PC-9 (cell line): ENCODE data around the gene SLC25A44. TPM values are rescaled to one million over a fixed set of nuclear protein-coding genes. Genes with fewer than 3 reads are reported as not detected.

Experiments
- BruUV-seq: library from RNA; stranded (reverse); fragments of 400-500 nt; replicated peaks from 2 replicates; lab custom pipeline; 2021; lab: Mats Ljungman, UMichigan
- CTCF ChIA-PET: fragments of 300-600 bp; sonication (Branson Sonifier 250); formaldehyde crosslinking; loops from one replicate; lab custom pipeline; 2022; ENCODE audit warnings: antibody characterized with exemption; lab: Charles Lee
- POLR2A ChIA-PET: fragments of 300-600 bp; sonication (Branson Sonifier 250); formaldehyde crosslinking; loops from one replicate; lab custom pipeline; 2022; ENCODE audit warnings: antibody characterized with exemption; ENCODE audit not compliant: unreplicated experiment; lab: Charles Lee
- DNase-seq, 2 experiments: peaks; one replicate each; pipeline versions ENCODE4 v3.0.0 to v3.0.0-alpha.2; 2015 to 2022; ENCODE audit warnings: mixed read lengths in 1 of 2
- H2AFZ ChIP-seq: fragments of 200-600 bp; sonication (generic); 2 replicates; pipeline ENCODE4 v1.8.1; 2017; ENCODE audit warnings: antibody characterized with exemption
- H3F3A ChIP-seq: fragments of 200-600 bp; sonication (generic); 2 replicates; pipeline ENCODE4 v1.8.1; 2017; ENCODE audit warnings: antibody characterized with exemption, mild to moderate bottlenecking, low read depth; ENCODE audit not compliant: insufficient read depth
- H3K27ac ChIP-seq: fragments of 200-600 bp; sonication (generic); 2 replicates; pipeline ENCODE4 v1.6.1; 2016; ENCODE audit warnings: mixed run types
- H3K27me3 ChIP-seq: fragments of 200-600 bp; sonication (generic); 2 replicates; pipeline ENCODE4 v1.6.1; 2016; ENCODE audit warnings: low read depth, mixed run types; ENCODE audit not compliant: insufficient read depth
- H3K36me3 ChIP-seq: fragments of 200-600 bp; sonication (generic); 2 replicates; pipeline ENCODE4 v1.6.1; 2016; ENCODE audit warnings: low read depth, mixed run types
- H3K4me1 ChIP-seq: fragments of 200-600 bp; sonication (generic); replicated peaks from 2 replicates; pipeline ENCODE4 v1.6.1; 2016; ENCODE audit warnings: mixed run types; ENCODE audit not compliant: insufficient read depth
- H3K4me2 ChIP-seq: fragments of 200-600 bp; sonication (generic); 2 replicates; pipeline ENCODE4 v1.6.1; 2017; ENCODE audit warnings: mixed run types
- H3K4me3 ChIP-seq: fragments of 200-600 bp; sonication (generic); 2 replicates; pipeline ENCODE4 v1.6.1; 2016; ENCODE audit warnings: mixed run types
- H3K79me2 ChIP-seq: fragments of 200-600 bp; sonication (generic); 2 replicates; pipeline ENCODE4 v1.6.1; 2017; ENCODE audit warnings: low read depth, mixed run types
- H3K9me2 ChIP-seq: fragments of 200-600 bp; sonication (generic); 2 replicates; pipeline ENCODE4 v1.8.1; 2017; ENCODE audit warnings: mild to moderate bottlenecking; ENCODE audit not compliant: insufficient read depth
- H3K9me3 ChIP-seq: fragments of 200-600 bp; sonication (generic); 2 replicates; pipeline ENCODE4 v1.8.1; 2016; ENCODE audit warnings: low read depth; ENCODE audit not compliant: insufficient read depth
- H4K20me1 ChIP-seq: fragments of 200-600 bp; sonication (generic); 2 replicates; pipeline ENCODE4 v1.8.1; 2017; ENCODE audit not compliant: insufficient read depth
- EZH2 ChIP-seq: fragments of 200-600 bp; sonication (generic); IDR thresholded peaks from 2 replicates; pipeline ENCODE4 v1.8.0; 2017; ENCODE audit warnings: antibody characterized with exemption, low read depth
- intact Hi-C: fragments of 100-400 bp; cut with micrococcal nuclease; formaldehyde crosslinking; loops from one replicate; pipeline ENCODE4 v1.10.0; 2022; ENCODE audit not compliant: unreplicated experiment
- total RNA-seq: library from RNA; stranded (reverse); gene quantifications from 2 replicates; pipeline ENCODE4 v1.2.3, GENCODE V29; 2021
- TF ChIP-seq, protein P1 (sequence below): fragments of 200-600 bp; sonication (generic); conservative IDR thresholded peaks from 2 replicates; pipeline ENCODE4 v1.6.1; 2017; ENCODE audit warnings: mixed run types, antibody characterized with exemption, mild to moderate bottlenecking, moderate library complexity

Gene SLC25A44
- total RNA-seq, 1 experiment from 2014 or later, result 20.2 TPM

GRCh38 chr1:156194300-156194652 lies 372 bp downstream of the SLC25A44 start:
- peak overlapping the region; percentile 88 for H2AFZ ChIP-seq
- H3K4me2 ChIP-seq, result peak overlapping the region; percentile 80
- TSS peak; percentile 59 for BruUV-seq
- TF ChIP-seq, protein P1, sequence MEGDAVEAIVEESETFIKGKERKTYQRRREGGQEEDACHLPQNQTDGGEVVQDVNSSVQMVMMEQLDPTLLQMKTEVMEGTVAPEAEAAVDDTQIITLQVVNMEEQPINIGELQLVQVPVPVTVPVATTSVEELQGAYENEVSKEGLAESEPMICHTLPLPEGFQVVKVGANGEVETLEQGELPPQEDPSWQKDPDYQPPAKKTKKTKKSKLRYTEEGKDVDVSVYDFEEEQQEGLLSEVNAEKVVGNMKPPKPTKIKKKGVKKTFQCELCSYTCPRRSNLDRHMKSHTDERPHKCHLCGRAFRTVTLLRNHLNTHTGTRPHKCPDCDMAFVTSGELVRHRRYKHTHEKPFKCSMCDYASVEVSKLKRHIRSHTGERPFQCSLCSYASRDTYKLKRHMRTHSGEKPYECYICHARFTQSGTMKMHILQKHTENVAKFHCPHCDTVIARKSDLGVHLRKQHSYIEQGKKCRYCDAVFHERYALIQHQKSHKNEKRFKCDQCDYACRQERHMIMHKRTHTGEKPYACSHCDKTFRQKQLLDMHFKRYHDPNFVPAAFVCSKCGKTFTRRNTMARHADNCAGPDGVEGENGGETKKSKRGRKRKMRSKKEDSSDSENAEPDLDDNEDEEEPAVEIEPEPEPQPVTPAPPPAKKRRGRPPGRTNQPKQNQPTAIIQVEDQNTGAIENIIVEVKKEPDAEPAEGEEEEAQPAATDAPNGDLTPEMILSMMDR, result no peak
- TF ChIP-seq EZH2, result no peak
- CTCF ChIA-PET, result no interaction called here
- H3K79me2 ChIP-seq, result peaks cover 42% of the 10 kb centered on the region
- H3K4me3 ChIP-seq, result peak overlapping the region; percentile 95
- H3F3A ChIP-seq, result no peaks in the 10 kb centered on the region; the same call in 1 of the 2 replicates
- no peaks in the 10 kb centered on the region for H3K9me2 ChIP-seq
- intact Hi-C loops, result no loop called here
- no peak for DNase-seq
- H3K27me3 ChIP-seq, result no peaks in the 10 kb centered on the region
- POLR2A ChIA-PET, result interaction anchor here (0.6 to 1.7 kb wide), 5 partner anchors 19 to 90 kb away, joined by 3 to 17 read pairs (median 4); partner anchors contain the start of gene PMF1
- H3K27ac ChIP-seq, result no peak overlapping the region
- peaks cover 12% of the 10 kb centered on the region for H3K4me1 ChIP-seq
- no peaks in the 10 kb centered on the region for H3K9me3 ChIP-seq
- no peaks in the 10 kb centered on the region; the same call in 1 of the 2 replicates for H4K20me1 ChIP-seq
- H3K36me3 ChIP-seq, result no peaks in the 10 kb centered on the region

GRCh38 chr1:156195853-156196252 lies 1.9 kb downstream of the SLC25A44 start:
- no TSS peak for BruUV-seq
- no peak overlapping the region for H2AFZ ChIP-seq
- no peaks in the 10 kb centered on the region for H3K9me3 ChIP-seq
- H3K4me1 ChIP-seq, result peaks cover 12% of the 10 kb centered on the region
- no peaks in the 10 kb centered on the region for H3K9me2 ChIP-seq
- no peaks in the 10 kb centered on the region; the same call in 1 of the 2 replicates for H3F3A ChIP-seq
- H3K4me2 ChIP-seq, result no peak overlapping the region
- peaks cover 42% of the 10 kb centered on the region for H3K79me2 ChIP-seq
- H3K36me3 ChIP-seq, result no peaks in the 10 kb centered on the region
- CTCF ChIA-PET, result no interaction called here
- no peak for DNase-seq
- H4K20me1 ChIP-seq, result no peaks in the 10 kb centered on the region; the same call in 1 of the 2 replicates
- intact Hi-C loops, result no loop called here
- H3K27me3 ChIP-seq, result no peaks in the 10 kb centered on the region
- POLR2A ChIA-PET, result no interaction called here
- no peak overlapping the region for H3K4me3 ChIP-seq
- H3K27ac ChIP-seq, result no peak overlapping the region
- TF ChIP-seq, protein P1, result no peak
- TF ChIP-seq EZH2, result no peak

GRCh38 chr1:156196445-156196844 lies 2.5 kb downstream of the SLC25A44 start:
- POLR2A ChIA-PET, result no interaction called here
- intact Hi-C loops, result no loop called here

More at GRCh38 chr1:156196445-156196844, 2.5 kb downstream of the SLC25A44 start:
- H3K4me1 ChIP-seq, result peaks cover 12% of the 10 kb centered on the region
- H3K4me2 ChIP-seq, result no peak overlapping the region
- CTCF ChIA-PET, result no interaction called here
- H3K9me3 ChIP-seq, result no peaks in the 10 kb centered on the region
- H2AFZ ChIP-seq, result no peak overlapping the region
- no peak overlapping the region for H3K27ac ChIP-seq
- H3F3A ChIP-seq, result no peaks in the 10 kb centered on the region; the same call in 1 of the 2 replicates
- H3K36me3 ChIP-seq, result no peaks in the 10 kb centered on the region
- no peaks in the 10 kb centered on the region for H3K27me3 ChIP-seq
- no peak for DNase-seq
- H3K4me3 ChIP-seq, result no peak overlapping the region
- BruUV-seq, result no TSS peak
- no peak for TF ChIP-seq EZH2
- TF ChIP-seq, protein P1, result no peak
- H3K9me2 ChIP-seq, result no peaks in the 10 kb centered on the region
- peaks cover 42% of the 10 kb centered on the region for H3K79me2 ChIP-seq
- H4K20me1 ChIP-seq, result no peaks in the 10 kb centered on the region; the same call in 1 of the 2 replicates
